Astrocyte (in vitro differentiated cells and primary cell): ENCODE data around the gene PDGFC.

Experiments
- CTCF ChIP-seq: IDR thresholded peaks from 2 replicates; pipeline ENCODE4 v1.5.1; 2011; ENCODE audit warnings: low read depth, mild to moderate bottlenecking, inconsistent platforms, low read length, moderate library complexity; ENCODE audit not compliant: insufficient read depth
- EZH2 ChIP-seq: IDR thresholded peaks from 2 replicates; pipeline ENCODE4 v1.6.1; 2012; ENCODE audit warnings: mild to moderate bottlenecking, low read length, inconsistent platforms; ENCODE audit not compliant: insufficient read depth

DNA sequence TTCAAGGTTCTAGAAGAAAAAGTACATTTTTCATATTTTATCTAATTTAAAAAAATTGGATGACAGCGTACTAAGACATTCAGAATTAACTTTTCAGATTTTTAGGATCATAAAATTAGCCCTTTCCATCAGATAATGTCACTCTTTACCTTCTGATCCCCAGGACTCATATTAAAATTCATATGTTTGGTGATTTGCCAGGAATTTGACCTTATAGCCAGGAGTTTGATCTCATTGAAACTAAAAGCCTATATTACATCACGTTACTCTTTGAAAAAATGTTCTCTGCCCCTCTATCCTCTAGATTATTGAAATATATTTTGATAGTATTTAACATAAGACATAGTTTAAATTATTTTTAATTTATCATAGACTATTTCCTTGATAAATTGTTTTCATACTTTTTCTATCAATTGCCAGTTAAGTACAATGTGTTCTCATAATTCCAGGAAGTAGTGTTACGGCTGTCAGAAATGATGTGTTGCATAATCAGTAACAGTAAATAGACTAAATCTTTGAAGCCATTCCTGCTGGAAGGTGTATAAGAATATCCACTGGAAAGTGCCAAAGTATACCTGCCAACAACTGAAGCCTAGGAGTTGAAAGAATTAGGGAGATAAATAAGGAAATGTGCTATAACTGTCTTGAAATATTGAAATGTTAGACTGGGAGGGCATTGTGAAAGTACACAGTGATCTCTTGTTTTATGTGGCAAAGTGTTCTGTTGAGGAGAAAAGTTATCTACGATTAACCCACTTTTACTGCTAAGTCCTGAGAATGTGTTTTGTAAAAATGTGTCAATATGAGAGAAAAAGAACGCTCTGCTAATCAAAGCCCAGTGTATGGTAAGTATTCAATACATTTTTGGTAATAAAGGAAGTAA is 32.9 kb upstream of the PDGFC start:
- TF ChIP-seq CTCF = no peak
- no peak for TF ChIP-seq EZH2
